Measurements from ENCODE around the gene PUS1.

DNA sequence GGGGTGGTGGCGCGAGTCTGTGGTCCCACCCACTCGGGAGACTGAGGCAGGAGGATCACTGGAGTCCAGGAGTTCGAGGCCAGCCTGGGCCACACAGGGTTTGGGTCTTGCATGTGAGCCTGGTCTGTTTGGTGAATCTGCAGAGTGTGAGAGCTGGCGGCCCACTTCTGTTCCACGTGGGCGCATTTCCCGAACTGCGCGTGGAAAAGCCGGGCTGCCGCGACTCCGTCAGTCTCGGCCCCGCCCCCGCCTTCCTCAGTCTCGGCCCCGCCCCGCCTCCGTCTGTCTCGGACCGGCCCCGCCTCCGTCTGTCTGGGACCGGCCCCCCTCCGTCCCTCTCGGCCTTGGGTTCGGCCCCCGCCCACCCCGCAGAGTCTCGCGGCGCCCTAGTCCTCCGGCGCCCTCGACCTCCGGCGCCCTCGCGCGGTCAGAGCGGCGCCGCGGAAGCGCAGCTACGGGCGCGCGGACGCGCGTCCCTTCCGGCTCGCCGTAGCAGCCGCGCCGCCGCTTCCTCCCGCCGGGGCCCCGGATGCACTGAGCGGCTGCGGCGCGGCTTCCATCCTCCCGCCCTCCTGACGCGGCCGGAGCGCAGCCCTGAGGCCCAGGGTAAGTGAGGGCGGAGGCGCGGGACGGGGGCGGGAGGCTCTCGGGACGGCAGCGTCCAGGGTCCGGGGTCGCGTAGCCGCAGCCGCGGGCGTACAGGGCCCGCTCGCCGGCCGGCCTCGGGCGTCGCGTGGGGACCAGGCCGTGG lies 20.5 kb downstream of the PUS1 start, which contains the start of gene EP400:
- no peak for TF ChIP-seq SETDB1 (IDR thresholded peaks at IDR 0.05; ENCODE audit: insufficient read length, low read length)
- no peak for TF ChIP-seq ZBTB21 (tag by site-specific recombination; IDR thresholded peaks at IDR 0.05)
- no peak for TF ChIP-seq ZNF416 (tag by site-specific recombination; IDR thresholded peaks at IDR 0.05)
- TF ChIP-seq, protein P1, sequence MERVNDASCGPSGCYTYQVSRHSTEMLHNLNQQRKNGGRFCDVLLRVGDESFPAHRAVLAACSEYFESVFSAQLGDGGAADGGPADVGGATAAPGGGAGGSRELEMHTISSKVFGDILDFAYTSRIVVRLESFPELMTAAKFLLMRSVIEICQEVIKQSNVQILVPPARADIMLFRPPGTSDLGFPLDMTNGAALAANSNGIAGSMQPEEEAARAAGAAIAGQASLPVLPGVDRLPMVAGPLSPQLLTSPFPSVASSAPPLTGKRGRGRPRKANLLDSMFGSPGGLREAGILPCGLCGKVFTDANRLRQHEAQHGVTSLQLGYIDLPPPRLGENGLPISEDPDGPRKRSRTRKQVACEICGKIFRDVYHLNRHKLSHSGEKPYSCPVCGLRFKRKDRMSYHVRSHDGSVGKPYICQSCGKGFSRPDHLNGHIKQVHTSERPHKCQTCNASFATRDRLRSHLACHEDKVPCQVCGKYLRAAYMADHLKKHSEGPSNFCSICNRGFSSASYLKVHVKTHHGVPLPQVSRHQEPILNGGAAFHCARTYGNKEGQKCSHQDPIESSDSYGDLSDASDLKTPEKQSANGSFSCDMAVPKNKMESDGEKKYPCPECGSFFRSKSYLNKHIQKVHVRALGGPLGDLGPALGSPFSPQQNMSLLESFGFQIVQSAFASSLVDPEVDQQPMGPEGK (tag by site-specific recombination; IDR thresholded peaks at IDR 0.05): peak; percentile 74
- TF ChIP-seq, protein P2, sequence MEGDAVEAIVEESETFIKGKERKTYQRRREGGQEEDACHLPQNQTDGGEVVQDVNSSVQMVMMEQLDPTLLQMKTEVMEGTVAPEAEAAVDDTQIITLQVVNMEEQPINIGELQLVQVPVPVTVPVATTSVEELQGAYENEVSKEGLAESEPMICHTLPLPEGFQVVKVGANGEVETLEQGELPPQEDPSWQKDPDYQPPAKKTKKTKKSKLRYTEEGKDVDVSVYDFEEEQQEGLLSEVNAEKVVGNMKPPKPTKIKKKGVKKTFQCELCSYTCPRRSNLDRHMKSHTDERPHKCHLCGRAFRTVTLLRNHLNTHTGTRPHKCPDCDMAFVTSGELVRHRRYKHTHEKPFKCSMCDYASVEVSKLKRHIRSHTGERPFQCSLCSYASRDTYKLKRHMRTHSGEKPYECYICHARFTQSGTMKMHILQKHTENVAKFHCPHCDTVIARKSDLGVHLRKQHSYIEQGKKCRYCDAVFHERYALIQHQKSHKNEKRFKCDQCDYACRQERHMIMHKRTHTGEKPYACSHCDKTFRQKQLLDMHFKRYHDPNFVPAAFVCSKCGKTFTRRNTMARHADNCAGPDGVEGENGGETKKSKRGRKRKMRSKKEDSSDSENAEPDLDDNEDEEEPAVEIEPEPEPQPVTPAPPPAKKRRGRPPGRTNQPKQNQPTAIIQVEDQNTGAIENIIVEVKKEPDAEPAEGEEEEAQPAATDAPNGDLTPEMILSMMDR (tag by site-specific recombination; IDR thresholded peaks at IDR 0.05): no peak
- TF ChIP-seq KLF1 (tag by site-specific recombination; IDR thresholded peaks at IDR 0.05): peak; percentile 67
- TF ChIP-seq, protein P3, sequence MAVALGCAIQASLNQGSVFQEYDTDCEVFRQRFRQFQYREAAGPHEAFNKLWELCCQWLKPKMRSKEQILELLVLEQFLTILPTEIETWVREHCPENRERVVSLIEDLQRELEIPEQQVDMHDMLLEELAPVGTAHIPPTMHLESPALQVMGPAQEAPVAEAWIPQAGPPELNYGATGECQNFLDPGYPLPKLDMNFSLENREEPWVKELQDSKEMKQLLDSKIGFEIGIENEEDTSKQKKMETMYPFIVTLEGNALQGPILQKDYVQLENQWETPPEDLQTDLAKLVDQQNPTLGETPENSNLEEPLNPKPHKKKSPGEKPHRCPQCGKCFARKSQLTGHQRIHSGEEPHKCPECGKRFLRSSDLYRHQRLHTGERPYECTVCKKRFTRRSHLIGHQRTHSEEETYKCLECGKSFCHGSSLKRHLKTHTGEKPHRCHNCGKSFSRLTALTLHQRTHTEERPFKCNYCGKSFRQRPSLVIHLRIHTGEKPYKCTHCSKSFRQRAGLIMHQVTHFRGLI (tag by site-specific recombination; IDR thresholded peaks at IDR 0.05): no peak
- no peak for TF ChIP-seq ZNF174 (tag by site-specific recombination; IDR thresholded peaks at IDR 0.05)
- TF ChIP-seq OVOL3 (tag by site-specific recombination; IDR thresholded peaks at IDR 0.05): no peak
- TF ChIP-seq, protein P4, sequence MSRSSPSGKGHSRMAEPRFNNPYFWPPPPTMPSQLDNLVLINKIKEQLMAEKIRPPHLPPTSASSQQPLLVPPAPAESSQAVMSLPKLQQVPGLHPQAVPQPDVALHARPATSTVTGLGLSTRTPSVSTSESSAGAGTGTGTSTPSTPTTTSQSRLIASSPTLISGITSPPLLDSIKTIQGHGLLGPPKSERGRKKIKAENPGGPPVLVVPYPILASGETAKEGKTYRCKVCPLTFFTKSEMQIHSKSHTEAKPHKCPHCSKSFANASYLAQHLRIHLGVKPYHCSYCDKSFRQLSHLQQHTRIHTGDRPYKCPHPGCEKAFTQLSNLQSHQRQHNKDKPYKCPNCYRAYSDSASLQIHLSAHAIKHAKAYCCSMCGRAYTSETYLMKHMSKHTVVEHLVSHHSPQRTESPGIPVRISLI (tag by site-specific recombination; IDR thresholded peaks at IDR 0.05): no peak
- no peak for TF ChIP-seq TCF7L2 (IDR thresholded peaks at IDR 0.05; ENCODE audit: borderline replicate concordance, low read depth, low read length)
- TF ChIP-seq ZNF24 (tag by site-specific recombination; IDR thresholded peaks at IDR 0.05): 0 out of 2 replicates have a peak, but pooled peaks have one; percentile 47

All from HEK293 (cell line).